ENCODE results near the gene SRGN.

- TF ChIP-seq CTCF (IDR thresholded peaks at IDR 0.05) (no peak), EZH2phosphoT487 (IDR thresholded peaks at IDR 0.05) (no peak), EZH2 (IDR thresholded peaks at IDR 0.05) (no peak)
Measured at GRCh38 chr10:69067189-69067588, 20.7 kb upstream of the SRGN start.

Data from neural progenitor cell (in vitro differentiated cells).